Activated effector memory CD4-positive, alpha-beta T cell treated with Interleukin-2 at 50 U/mL for 16 hours (primary cell): ENCODE results near the gene TMLHE.
"Not testable (repeated sequence)": the region's sequence is repeated elsewhere in the genome, so short reads cannot be mapped to it uniquely, and the experiment has no call there.

ENCODE experiments used
- DNase-seq: peaks from one replicate; pipeline ENCODE4 v3.0.0-alpha.2; 2020

The TMLHE gene

GRCh38 chrX:155491421-155491820 lies 121.3 kb downstream of the TMLHE start:
- DNase-seq = not testable (repeated sequence)

GRCh38 chrX:155477136-155477535 lies 135.6 kb downstream of the TMLHE start:
- not testable (repeated sequence) for DNase-seq

GRCh38 chrX:155466269-155466938 lies 146.3 kb downstream of the TMLHE start:
- not testable (repeated sequence) for DNase-seq

- not testable (repeated sequence) for DNase-seq
Measured at GRCh38 chrX:155460501-155460900, 152.3 kb downstream of the TMLHE start.

- not testable (repeated sequence) for DNase-seq
Measured at GRCh38 chrX:155458471-155458870, 154.3 kb downstream of the TMLHE start, which contains the start of gene F8A3. F8A3 (minus strand) TSS chrX:155458620; CDS start chrX:155458600, 20 bp downstream.

- not testable (repeated sequence) for DNase-seq
Measured at GRCh38 chrX:155457761-155458447, 154.8 kb downstream of the TMLHE start.

- no peak for DNase-seq
Measured at GRCh38 chrX:155441097-155441496, 171.7 kb downstream of the TMLHE start.
